HG02610 (cell line): ENCODE results near the gene GRPR.
A peak's percentile ranks its signal among the peaks of the same experiment; 100 is the strongest.

ENCODE experiments used
- ATAC-seq: cut with Tn5 transposase; IDR thresholded peaks from one replicate; pipeline ENCODE4 v1.9.1; 2021; ENCODE audit warnings: mild to moderate bottlenecking, moderate library complexity; ENCODE audit not compliant: unreplicated experiment

Gene GRPR

GRCh38 chrX:16123222-16123786 lies at the start of gene GRPR:
TSS of gene GRPR (plus strand) at chrX:16123565. CDS start at chrX:16123954, 389 bp downstream.
- peak; percentile 51 for ATAC-seq

DNA sequence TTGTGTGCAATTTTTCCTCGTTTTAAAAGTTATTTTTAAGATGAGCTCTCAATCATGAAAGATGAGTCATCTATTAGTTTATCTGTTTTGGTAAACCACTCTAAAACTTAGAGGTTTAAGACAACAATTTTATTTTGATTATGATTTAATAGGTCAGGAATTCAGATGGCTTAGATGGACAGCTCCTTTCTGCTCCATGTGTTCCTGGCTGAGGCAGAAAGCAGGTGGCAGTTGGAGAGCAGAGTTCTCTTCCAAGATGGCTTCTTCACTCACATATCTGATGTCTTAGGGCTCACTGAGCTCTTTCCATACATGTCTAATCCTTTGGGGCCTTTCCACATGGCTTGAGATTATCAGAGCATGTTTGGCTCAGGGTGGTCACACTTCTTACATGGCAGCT lies 48.3 kb upstream of the GRPR start:
- no peak for ATAC-seq

DNA sequence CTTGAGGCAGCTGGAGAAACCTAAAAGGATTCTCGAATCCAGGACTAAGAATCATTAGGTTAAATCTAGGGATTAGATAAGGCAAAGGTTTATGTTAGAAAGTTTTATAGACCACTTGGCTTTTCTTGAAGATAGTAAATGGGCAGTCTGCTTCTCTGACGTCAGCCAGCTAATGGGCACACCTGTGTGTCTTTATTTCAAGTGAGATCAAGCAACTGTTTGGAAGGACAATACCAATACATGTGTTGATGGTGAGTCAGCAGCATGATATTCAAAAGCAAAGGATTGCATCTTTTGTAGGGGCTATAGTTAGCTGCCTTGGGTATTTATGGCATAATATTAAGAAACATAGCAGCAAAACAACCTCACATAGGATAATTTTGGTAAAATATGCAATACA lies 46.5 kb upstream of the GRPR start:
- ATAC-seq: no peak

GRCh38 chrX:16077811-16078210 lies 45.6 kb upstream of the GRPR start:
- ATAC-seq: no peak

DNA sequence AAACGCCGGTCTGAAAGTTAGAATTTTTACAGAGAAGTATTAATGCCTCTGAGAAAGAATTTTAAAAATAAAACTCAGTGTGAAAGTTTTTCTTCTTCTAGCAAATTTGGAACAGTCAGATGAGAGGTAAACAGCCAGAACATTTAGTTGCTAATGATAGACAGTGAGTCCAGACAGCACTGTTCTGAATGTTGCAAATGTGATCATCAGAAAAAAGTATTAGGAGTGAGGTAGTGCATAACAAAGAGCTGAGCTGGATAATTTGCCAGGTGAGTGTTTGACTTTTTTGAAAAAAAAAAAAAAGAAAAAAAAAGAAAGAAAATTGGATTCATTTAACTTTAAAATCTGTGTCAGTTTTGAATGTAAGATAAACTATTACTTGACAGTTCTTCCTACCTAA lies 42.0 kb upstream of the GRPR start:
- ATAC-seq: no peak

DNA sequence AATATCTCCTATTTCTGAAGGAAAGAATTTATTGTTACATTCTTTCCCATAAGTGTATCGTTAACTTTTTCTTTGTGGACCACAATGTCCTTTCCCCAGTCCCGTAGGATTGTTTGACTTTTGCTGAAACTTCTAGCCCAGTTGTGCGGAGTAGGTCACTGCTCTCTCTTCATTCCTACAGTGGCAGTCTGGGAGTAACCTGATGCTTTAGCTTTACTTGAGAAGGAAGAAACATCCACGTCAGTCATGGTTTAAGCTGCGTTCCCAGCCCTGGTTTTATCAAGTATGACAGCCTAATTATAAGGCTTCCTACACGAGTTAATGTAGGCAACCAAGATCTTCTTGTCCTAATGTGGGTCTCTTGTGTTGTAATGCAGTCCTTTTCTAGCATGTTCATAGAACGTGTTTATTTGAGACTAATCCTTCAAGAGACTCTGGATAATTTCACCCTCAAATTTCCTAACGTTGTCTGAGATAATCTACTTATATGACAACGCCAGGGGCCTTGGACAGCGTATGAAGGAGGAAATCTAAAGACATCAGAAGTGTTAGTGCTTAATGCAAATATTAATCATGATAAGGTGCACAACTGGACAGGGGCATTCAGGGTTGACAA lies 40.8 kb upstream of the GRPR start:
- no peak for ATAC-seq

- ATAC-seq: no peak
Measured at GRCh38 chrX:16087076-16087475, 36.3 kb upstream of the GRPR start.

- no peak for ATAC-seq
Measured at GRCh38 chrX:16089086-16089485, 34.3 kb upstream of the GRPR start.

- no peak for ATAC-seq
Measured at GRCh38 chrX:16096141-16096540, 27.2 kb upstream of the GRPR start.

DNA sequence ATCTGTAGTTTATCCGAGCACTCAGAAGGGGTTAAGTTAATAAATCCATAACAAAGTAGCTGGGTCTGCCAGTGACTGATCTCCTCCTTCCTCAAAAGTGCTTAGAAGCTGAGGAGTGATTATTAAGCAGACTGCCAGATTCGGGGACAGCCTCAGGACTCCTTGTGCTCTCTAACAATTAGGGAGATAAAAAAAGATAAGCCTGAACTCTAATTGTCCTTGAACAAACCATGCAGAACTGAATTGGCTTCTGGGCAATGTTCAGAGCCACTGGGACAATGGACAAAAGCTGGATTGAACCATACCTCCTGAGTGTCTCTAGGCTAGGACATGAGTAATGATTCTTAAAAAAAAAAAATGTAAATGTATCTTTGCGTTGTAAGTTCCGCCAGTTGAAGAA lies 22.7 kb upstream of the GRPR start:
- ATAC-seq: no peak

- no peak for ATAC-seq
Measured at GRCh38 chrX:16101581-16101980, 21.8 kb upstream of the GRPR start.

GRCh38 chrX:16103625-16104024 lies 19.7 kb upstream of the GRPR start:
- no peak for ATAC-seq

DNA sequence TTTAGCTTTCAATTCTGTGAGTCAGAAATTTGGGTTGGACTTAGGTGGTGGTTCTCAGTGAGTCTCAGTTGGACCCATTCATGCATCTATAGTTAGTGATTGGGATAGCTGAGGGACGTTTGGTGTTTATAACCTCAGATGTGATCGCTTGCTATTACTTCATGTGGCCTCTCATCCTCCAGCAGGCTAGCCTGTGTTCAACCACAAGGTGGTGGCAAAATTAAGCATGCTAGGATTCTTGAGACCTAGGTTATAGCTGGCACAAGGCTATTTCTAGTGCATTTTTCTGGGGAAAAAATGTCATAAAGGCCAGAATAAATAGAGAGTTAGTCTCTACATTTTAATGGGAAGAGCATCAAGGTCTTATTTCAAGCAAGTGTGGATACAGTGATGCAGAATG lies 10.9 kb upstream of the GRPR start:
- no peak for ATAC-seq

GRCh38 chrX:16113978-16114565 lies 9.3 kb upstream of the GRPR start:
- no peak for ATAC-seq

- no peak for ATAC-seq
Measured at GRCh38 chrX:16114611-16115010, 8.8 kb upstream of the GRPR start.

- peak; percentile 82 for ATAC-seq
Measured at GRCh38 chrX:16119353-16120220, 3.8 kb upstream of the GRPR start.

DNA sequence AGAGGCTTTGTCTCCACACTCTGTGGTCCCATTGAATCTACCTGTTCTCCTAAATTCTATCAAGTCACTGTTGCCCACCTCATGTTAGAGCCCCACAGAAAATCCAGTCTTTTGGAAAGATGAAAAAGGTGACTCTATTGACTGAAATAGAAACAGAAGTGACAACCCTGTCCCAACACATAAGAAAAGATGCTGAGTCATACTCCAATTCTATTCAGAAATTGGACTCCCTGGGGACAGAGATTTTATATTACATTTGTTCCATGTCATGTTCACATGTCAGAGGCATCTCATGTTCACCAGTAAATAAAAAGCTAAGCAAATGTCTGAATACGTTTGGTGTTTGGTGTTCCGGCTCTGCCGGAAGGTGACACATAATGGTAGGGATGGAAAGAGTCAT lies 2.9 kb upstream of the GRPR start:
- ATAC-seq: no peak

DNA sequence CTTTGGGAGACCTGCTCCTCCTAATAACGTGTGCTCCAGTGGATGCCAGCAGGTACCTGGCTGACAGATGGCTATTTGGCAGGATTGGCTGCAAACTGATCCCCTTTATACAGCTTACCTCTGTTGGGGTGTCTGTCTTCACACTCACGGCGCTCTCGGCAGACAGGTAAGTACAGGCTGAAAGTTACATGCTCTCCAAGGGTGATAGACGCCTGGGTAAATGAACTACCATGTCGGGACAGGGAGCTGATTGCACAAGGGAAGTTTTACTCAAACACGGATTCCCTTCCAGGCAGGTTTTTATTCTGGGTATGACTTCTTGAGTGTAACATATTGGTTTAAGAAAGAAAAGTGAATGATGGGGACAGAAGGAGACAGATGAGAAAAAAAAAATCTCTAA lies 836 bp downstream of the GRPR start:
- no peak for ATAC-seq

DNA sequence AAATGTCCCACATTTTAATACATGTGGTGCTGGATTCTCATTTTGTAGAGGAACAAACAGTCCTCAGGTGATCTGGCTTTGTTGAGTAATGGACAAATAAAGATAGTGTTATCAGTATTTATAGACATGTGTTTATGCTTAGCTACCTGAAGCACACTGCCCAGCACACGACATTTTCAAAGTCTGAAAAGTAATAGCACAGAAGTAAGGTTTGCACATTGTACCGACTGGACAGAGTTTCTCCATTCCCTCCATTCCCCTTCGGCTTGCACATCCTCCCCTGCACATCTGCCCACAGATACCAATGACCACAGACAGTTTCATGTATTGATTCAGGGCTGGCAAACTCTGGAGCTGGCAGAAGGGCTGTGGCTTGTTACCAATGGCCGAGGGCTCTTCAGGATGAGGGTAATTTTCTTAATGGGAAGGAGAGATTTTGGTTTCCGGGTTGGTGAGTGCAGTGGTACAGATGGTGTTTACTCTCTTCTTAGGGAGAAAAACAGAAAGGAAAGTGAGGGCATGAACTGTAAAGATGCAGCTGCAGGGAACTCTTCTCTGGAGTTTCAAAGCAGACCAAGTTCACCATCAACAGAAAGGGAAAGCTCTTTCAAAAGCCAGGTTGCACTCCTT lies 2.3 kb downstream of the GRPR start:
- ATAC-seq: no peak

GRCh38 chrX:16130707-16131106 lies 7.3 kb downstream of the GRPR start:
- ATAC-seq: no peak

DNA sequence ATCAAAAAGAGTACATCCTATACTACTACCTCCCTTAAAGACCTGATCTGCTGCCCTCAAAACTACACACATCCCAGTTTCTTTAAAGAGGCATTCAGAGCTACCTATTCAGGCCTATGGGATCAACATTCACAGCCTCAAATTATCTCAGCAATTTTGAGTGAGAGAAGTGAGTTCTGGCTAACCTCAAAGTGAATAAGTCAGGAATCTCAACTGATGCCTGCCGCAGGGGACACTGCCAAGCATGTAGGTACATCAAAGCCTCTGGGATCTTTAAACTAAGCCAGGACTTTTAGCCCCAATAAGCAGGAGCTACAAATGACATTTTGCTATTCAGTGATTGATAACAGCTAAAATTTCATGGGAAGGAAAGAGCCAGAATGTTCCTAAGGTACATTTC lies 11.6 kb downstream of the GRPR start:
- no peak for ATAC-seq
